CD14-positive monocyte (primary cell): Measurements from ENCODE around the gene SLC22A4. TPM values are rescaled to one million over a fixed set of nuclear protein-coding genes. Genes with fewer than 3 reads are reported as not detected.

ENCODE experiments used
- DNase-seq, 3 donors: peaks; one replicate each; pipeline ENCODE4 v3.0.0-alpha.2; 2011 to 2022
- H2AFZ ChIP-seq: 2 replicates; pipeline ENCODE4 v1.6.0; 2012; ENCODE audit warnings: mild to moderate bottlenecking, low read depth, low read length, inconsistent platforms; ENCODE audit not compliant: insufficient read depth, poor library complexity, severe bottlenecking
- H3K27ac ChIP-seq, 2 donors: 1 replicate in 1 of 2; 2 replicates in 1 of 2; pipeline ENCODE4 v1.5.1; 2012 to 2013; ENCODE audit warnings: low read length in 2 of 2, control low read depth in 1 of 2, inconsistent platforms in 1 of 2, low read depth in 1 of 2, mild to moderate bottlenecking in 1 of 2
- H3K27me3 ChIP-seq, 2 donors: one replicate each; pipeline versions ENCODE4 v1.6.0 to v1.6.1; 2011 to 2013; ENCODE audit warnings: low read length in 2 of 2; ENCODE audit not compliant: control insufficient read depth in 2 of 2, insufficient read depth in 2 of 2
- H3K36me3 ChIP-seq, 2 donors: replicated peaks in 1 of 2; 1 replicate in 1 of 2; 2 replicates in 1 of 2; pipeline versions ENCODE4 v1.5.1 to v1.6.1; 2012 to 2013; ENCODE audit warnings: low read length in 2 of 2, control low read depth in 1 of 2, inconsistent platforms in 1 of 2, mild to moderate bottlenecking in 1 of 2; ENCODE audit not compliant: insufficient read depth in 2 of 2, control insufficient read depth in 1 of 2
- H3K4me1 ChIP-seq, 2 donors: 1 replicate in 1 of 2; 2 replicates in 1 of 2; pipeline versions ENCODE4 v1.5.1 to v1.6.1; 2012 to 2013; ENCODE audit warnings: low read length in 2 of 2, control low read depth in 1 of 2, inconsistent platforms in 1 of 2, mild to moderate bottlenecking in 1 of 2, moderate library complexity in 1 of 2; ENCODE audit not compliant: insufficient read depth in 2 of 2, control insufficient read depth in 1 of 2
- H3K4me2 ChIP-seq: replicated peaks from 2 replicates; pipeline ENCODE3; 2012; ENCODE audit warnings: low read length, moderate library complexity, mild to moderate bottlenecking; ENCODE audit not compliant: poor library complexity, severe bottlenecking; ENCODE audit errors: extremely low read depth
- H3K4me3 ChIP-seq, 3 experiments: fragments of 200-600 bp in 1 of 3; sonication (generic) in 1 of 3; replicated peaks in 1 of 3; 1 replicate in 2 of 3; 2 replicates in 1 of 3; pipeline ENCODE4 v1.5.1; 2011 to 2013; ENCODE audit warnings: low read length in 3 of 3, mild to moderate bottlenecking in 3 of 3, control low read depth in 2 of 3, low read depth in 2 of 3, inconsistent platforms in 1 of 3, moderate library complexity in 1 of 3
- H3K79me2 ChIP-seq: 2 replicates; pipeline ENCODE4 v1.6.0; 2012; ENCODE audit warnings: mild to moderate bottlenecking, control low read depth, inconsistent platforms, low read length, moderate library complexity; ENCODE audit not compliant: insufficient read depth
- H3K9ac ChIP-seq: 2 replicates; pipeline ENCODE4 v1.6.0; 2017; ENCODE audit warnings: low read length, mild to moderate bottlenecking; ENCODE audit not compliant: insufficient read depth, poor library complexity, severe bottlenecking
- H3K9me3 ChIP-seq, 2 donors: replicated peaks in 1 of 2; 1 replicate in 1 of 2; 2 replicates in 1 of 2; pipeline versions ENCODE4 v1.5.1 to v1.6.1; 2012 to 2013; ENCODE audit warnings: low read length in 2 of 2, control low read depth in 1 of 2; ENCODE audit not compliant: control insufficient read depth in 1 of 2, insufficient read depth in 1 of 2
- H4K20me1 ChIP-seq: 2 replicates; pipeline ENCODE4 v1.6.0; 2012; ENCODE audit warnings: mild to moderate bottlenecking, low read length, control low read depth, moderate library complexity; ENCODE audit not compliant: insufficient read depth
- H3K27ac Mint-ChIP-seq, 7 donors: one replicate each; pipeline ENCODE4 v1.8.0; 2020; ENCODE audit warnings: mild to moderate bottlenecking in 7 of 7, mixed read lengths in 7 of 7, moderate library complexity in 6 of 7, inconsistent platforms in 2 of 7
- H3K27me3 Mint-ChIP-seq, 3 donors: one replicate each; pipeline ENCODE4 v1.8.0; 2021 to 2022; ENCODE audit warnings: low read depth in 3 of 3, mild to moderate bottlenecking in 3 of 3, mixed read lengths in 3 of 3, moderate library complexity in 3 of 3, inconsistent platforms in 1 of 3
- H3K36me3 Mint-ChIP-seq, 2 donors: one replicate each; pipeline ENCODE4 v1.8.0; 2020; ENCODE audit warnings: mixed read lengths in 2 of 2, inconsistent platforms in 1 of 2, mild to moderate bottlenecking in 1 of 2
- H3K4me1 Mint-ChIP-seq: one replicate; pipeline ENCODE4 v1.8.0; 2020; ENCODE audit warnings: mild to moderate bottlenecking, mixed read lengths
- H3K4me3 Mint-ChIP-seq, 2 donors: one replicate each; pipeline ENCODE4 v1.8.0; 2020; ENCODE audit warnings: mild to moderate bottlenecking in 2 of 2, mixed read lengths in 2 of 2, moderate library complexity in 1 of 2
- H3K9me3 Mint-ChIP-seq, 7 donors: one replicate each; pipeline ENCODE4 v1.8.0; 2020 to 2022; ENCODE audit warnings: mixed read lengths in 7 of 7, mild to moderate bottlenecking in 6 of 7, moderate library complexity in 6 of 7, inconsistent platforms in 2 of 7
- CTCF ChIP-seq: fragments of 200-600 bp; IDR thresholded peaks from one replicate; pipeline ENCODE4 v1.8.0; 2022; ENCODE audit warnings: antibody characterized with exemption, mild to moderate bottlenecking
- WGBS: methylation state at CpG from one replicate; pipeline ENCODE4 v1.1.5; 2013; ENCODE audit warnings: missing lambda C conversion rate; ENCODE audit not compliant: insufficient coverage; 5-methylcytosine and 5-hydroxymethylcytosine counted together
- intact Hi-C, 2 donors: fragments of 100-400 bp; cut with micrococcal nuclease; formaldehyde crosslinking; loops; one replicate each; pipeline versions ENCODE4 v1.15.0 to v1.15.1; 2023
- polyA plus RNA-seq, 3 donors: library from polyadenylated mRNA; depleted of rRNA in 1 of 3; unstranded in 2 of 3; stranded (reverse) in 1 of 3; fragments of 300-500 nt in 2 of 3; fragments of >200 nt in 1 of 3; fragmentation: Illumina TruSeq in 2 of 3; gene quantifications; 1 replicate in 2 of 3; 2 replicates in 1 of 3; pipeline ENCODE4 v1.2.3, GENCODE V29; 2012 to 2021

SLC22A4 gene
- polyA plus RNA-seq, 3 donors: 7.2 to 13.0 (median 12.2) TPM

DNA sequence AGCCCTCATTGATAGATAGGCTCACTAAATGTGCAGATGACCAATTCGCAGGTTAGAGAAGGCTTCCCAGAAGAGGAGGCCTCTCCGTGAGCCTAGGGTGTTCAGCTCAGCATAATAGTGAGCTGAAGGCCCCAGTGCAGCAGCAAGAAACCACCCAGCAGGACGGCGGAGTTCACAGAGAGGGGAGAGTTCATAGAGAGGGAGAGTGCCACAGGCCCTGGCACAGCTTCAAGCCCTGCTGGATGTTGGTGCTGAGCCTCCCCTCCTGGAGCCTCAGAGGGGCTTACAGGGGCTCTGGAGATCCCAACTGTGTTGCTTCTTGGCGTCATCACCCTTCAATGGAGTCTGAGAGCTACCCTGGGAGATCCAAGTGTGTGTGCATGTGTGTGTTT, 77.4 kb downstream of the SLC22A4 start:
- 100% methylated on average over 4 of the region's 5 CpGs for WGBS
- peak overlapping the region; percentile 7 for H3K4me2 ChIP-seq
- Mint-ChIP-seq H3K4me3 (no peak overlapping the region), H3K27ac (peak overlapping the region in 3 of 7 donors; percentile 57 to 79 (median 62)), H3K9me3 (no peaks in the 10 kb centered on the region), H3K4me1 (peaks cover 32% of the 10 kb centered on the region), H3K27me3 (peaks cover 0 to 1% (median 0%) of the 10 kb centered on the region in 3 donors), H3K36me3 (peaks cover 0 to 2% of the 10 kb centered on the region in 2 donors)
- no peak overlapping the region for H3K4me3 ChIP-seq
- no peaks in the 10 kb centered on the region for H3K9me3 ChIP-seq
- H2AFZ ChIP-seq: no peak overlapping the region
- no peaks in the 10 kb centered on the region for H3K27me3 ChIP-seq
- DNase-seq: no peak
- no peak for TF ChIP-seq CTCF
- H3K27ac ChIP-seq: no peak overlapping the region
- intact Hi-C loops: no loop called here
- no peaks in the 10 kb centered on the region for H4K20me1 ChIP-seq
- peaks cover 32 to 38% of the 10 kb centered on the region in 2 donors for H3K4me1 ChIP-seq
- H3K9ac ChIP-seq: no peak overlapping the region
- no peaks in the 10 kb centered on the region for H3K36me3 ChIP-seq
- peaks cover 18% of the 10 kb centered on the region for H3K79me2 ChIP-seq

DNA sequence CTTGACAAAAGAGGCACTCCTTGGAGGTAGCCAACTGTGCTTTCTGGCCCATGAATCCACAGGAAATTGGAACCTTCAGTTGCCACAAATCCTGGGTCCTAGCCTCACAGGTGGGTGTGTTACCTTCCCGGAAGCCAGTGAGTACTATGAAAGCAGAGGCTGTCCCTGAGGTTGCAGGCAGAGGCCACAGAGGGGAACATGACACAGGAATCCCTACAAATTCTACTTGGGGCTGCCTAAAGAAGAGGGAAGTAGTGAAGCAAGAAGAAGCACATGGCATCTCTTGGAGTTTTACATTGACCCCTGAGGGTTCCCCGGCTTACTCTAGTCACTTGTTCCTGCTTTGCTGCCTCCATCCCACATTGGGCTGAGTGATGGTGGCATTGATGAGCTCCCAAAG, 77.9 kb downstream of the SLC22A4 start:
- intact Hi-C loops: no loop called here

More for the DNA sequence above, 77.9 kb downstream of the SLC22A4 start:
- peak; percentile 38 to 65 (median 64) for DNase-seq
- peak overlapping the region; percentile 22 for H2AFZ ChIP-seq
- Mint-ChIP-seq H3K27me3 (peaks cover 0 to 1% (median 0%) of the 10 kb centered on the region in 3 donors), H3K4me3 (peak overlapping the region in 1 of 2 donors; percentile 30), H3K27ac (peak overlapping the region in 4 of 7 donors; percentile 43 to 78 (median 60)), H3K9me3 (no peaks in the 10 kb centered on the region), H3K36me3 (peaks cover 0 to 2% of the 10 kb centered on the region in 2 donors), H3K4me1 (peaks cover 32% of the 10 kb centered on the region)
- peak overlapping the region; percentile 7 for H3K4me2 ChIP-seq
- no peaks in the 10 kb centered on the region for H3K27me3 ChIP-seq
- no peaks in the 10 kb centered on the region for H3K9me3 ChIP-seq
- no peak overlapping the region for H3K9ac ChIP-seq
- H3K4me1 ChIP-seq: peaks cover 32 to 38% of the 10 kb centered on the region in 2 donors
- no peaks in the 10 kb centered on the region for H4K20me1 ChIP-seq
- no peak for TF ChIP-seq CTCF
- no peak overlapping the region for H3K4me3 ChIP-seq
- WGBS: 20% methylated on average over 1 of the region's 2 CpGs
- H3K36me3 ChIP-seq: no peaks in the 10 kb centered on the region
- H3K79me2 ChIP-seq: peaks cover 18% of the 10 kb centered on the region
- peak overlapping the region in 1 of 2 donors; percentile 12 for H3K27ac ChIP-seq
